WTC11 (cell line): ENCODE results near the gene RGS6. TPM values are rescaled to one million over a fixed set of nuclear protein-coding genes. Genes with fewer than 3 reads are reported as not detected.

Source experiments
- ATAC-seq: fragments of 200-7000 bp; cut with Tn5 transposase; 2 replicates; pipeline ENCODE4 v1.10.0; 2021; ENCODE audit warnings: mild to moderate bottlenecking, moderate library complexity
- CTCF ChIA-PET: fragments of 300-600 bp; sonication (Branson Sonifier 250); formaldehyde crosslinking; loops from one replicate; lab custom pipeline; 2021; ENCODE audit warnings: antibody characterized with exemption; lab: Charles Lee
- POLR2A ChIA-PET: fragments of 350-600 bp; sonication (Branson Sonifier 250); formaldehyde crosslinking; loops from one replicate; lab custom pipeline; 2021; ENCODE audit warnings: antibody characterized with exemption; lab: Charles Lee
- DNase-seq: peaks from one replicate; pipeline ENCODE4 v3.0.0; 2021; ENCODE audit warnings: low spot score
- H3K27ac Mint-ChIP-seq: 2 replicates; pipeline ENCODE4 v1.8.0; 2021; ENCODE audit warnings: mixed read lengths
- H3K27me3 Mint-ChIP-seq: 2 replicates; pipeline ENCODE4 v1.8.0; 2021; ENCODE audit warnings: low read depth, mild to moderate bottlenecking, moderate library complexity, mixed read lengths
- H3K36me3 Mint-ChIP-seq: 2 replicates; pipeline ENCODE4 v1.8.0; 2021; ENCODE audit warnings: mixed read lengths
- H3K4me1 Mint-ChIP-seq: 2 replicates; pipeline ENCODE4 v1.8.0; 2022; ENCODE audit warnings: mixed read lengths
- H3K4me3 Mint-ChIP-seq: 2 replicates; pipeline ENCODE4 v1.8.0; 2021; ENCODE audit warnings: mild to moderate bottlenecking, moderate library complexity, mixed read lengths
- H3K9me3 Mint-ChIP-seq: 2 replicates; pipeline ENCODE4 v1.8.0; 2021; ENCODE audit warnings: mixed read lengths
- EMX1 ChIP-seq: fragments of 250-450 bp; sonication (Bioruptor Pico); IDR thresholded peaks from 2 replicates; pipeline ENCODE4 v1.8.0; 2021; ENCODE audit warnings: mild to moderate bottlenecking
- FOXK1 ChIP-seq: sonication (generic); formaldehyde crosslinking; IDR thresholded peaks from 2 replicates; pipeline ENCODE4 v1.8.0; 2022; ENCODE audit warnings: mild to moderate bottlenecking, moderate library complexity, missing genetic modification reagents
- GABPB1 ChIP-seq: sonication (generic); formaldehyde crosslinking; IDR thresholded peaks from 2 replicates; pipeline ENCODE4 v1.8.1; 2023; ENCODE audit warnings: mild to moderate bottlenecking, missing genetic modification reagents
- GTF2I ChIP-seq: fragments of 250-450 bp; sonication (Bioruptor Pico); conservative IDR thresholded peaks from 2 replicates; pipeline ENCODE4 v1.4.0; 2021; ENCODE audit warnings: mild to moderate bottlenecking
- PRRX2 ChIP-seq: fragments of 250-450 bp; sonication (Bioruptor Pico); IDR thresholded peaks from 2 replicates; pipeline ENCODE4 v1.8.0; 2021; ENCODE audit warnings: mild to moderate bottlenecking
- SMAD4 ChIP-seq: sonication (generic); formaldehyde crosslinking; IDR thresholded peaks from 2 replicates; pipeline ENCODE4 v1.8.0; 2022; ENCODE audit warnings: mild to moderate bottlenecking, missing genetic modification reagents
- SP1 ChIP-seq: sonication (generic); formaldehyde crosslinking; conservative IDR thresholded peaks from 2 replicates; pipeline ENCODE4 v1.8.1; 2022; ENCODE audit warnings: missing genetic modification reagents
- TEAD4 ChIP-seq: sonication (generic); formaldehyde crosslinking; IDR thresholded peaks from 2 replicates; pipeline ENCODE4 v1.8.0; 2022; ENCODE audit warnings: mild to moderate bottlenecking, missing genetic modification reagents
- ZBTB21 ChIP-seq: sonication (generic); formaldehyde crosslinking; IDR thresholded peaks from 2 replicates; pipeline ENCODE4 v1.8.1; 2023; ENCODE audit warnings: mild to moderate bottlenecking, missing genetic modification reagents, borderline replicate concordance
- ZNF232 ChIP-seq: sonication (generic); formaldehyde crosslinking; IDR thresholded peaks from 2 replicates; pipeline ENCODE4 v1.8.0; 2022; ENCODE audit warnings: mild to moderate bottlenecking, missing genetic modification reagents
- ZNF263 ChIP-seq: sonication (generic); formaldehyde crosslinking; IDR thresholded peaks from 2 replicates; pipeline ENCODE4 v1.8.1; 2022; ENCODE audit warnings: low read depth, mild to moderate bottlenecking, moderate library complexity, missing genetic modification reagents
- ZNF317 ChIP-seq: sonication (generic); formaldehyde crosslinking; IDR thresholded peaks from 2 replicates; pipeline ENCODE4 v1.8.1; 2023; ENCODE audit warnings: low read depth, mild to moderate bottlenecking, moderate library complexity, missing genetic modification reagents, borderline replicate concordance
- ZNF416 ChIP-seq: fragments of 250-450 bp; sonication (Bioruptor Pico); IDR thresholded peaks from 2 replicates; pipeline ENCODE4 v1.9.0; 2021; ENCODE audit warnings: mild to moderate bottlenecking, inconsistent platforms
- ZNF671 ChIP-seq: fragments of 250-450 bp; sonication (Bioruptor Pico); IDR thresholded peaks from 2 replicates; pipeline ENCODE4 v1.8.0; 2021; ENCODE audit warnings: mild to moderate bottlenecking
- total RNA-seq: library from RNA; stranded (reverse); gene quantifications from 3 replicates; pipeline ENCODE4 v1.2.3, GENCODE V29; 2021
- TF ChIP-seq, protein P1 (sequence below): sonication (generic); formaldehyde crosslinking; IDR thresholded peaks from 2 replicates; pipeline ENCODE4 v1.8.0; 2023; ENCODE audit warnings: missing genetic modification reagents
- TF ChIP-seq, protein P2 (sequence below): sonication (generic); formaldehyde crosslinking; IDR thresholded peaks from 2 replicates; pipeline ENCODE4 v1.8.0; 2023; ENCODE audit warnings: missing genetic modification reagents, mild to moderate bottlenecking, borderline replicate concordance
- TF ChIP-seq, protein P3 (sequence below): sonication (generic); formaldehyde crosslinking; IDR thresholded peaks from 2 replicates; pipeline ENCODE4 v1.8.1; 2023; ENCODE audit warnings: mild to moderate bottlenecking, moderate library complexity, missing genetic modification reagents
- TF ChIP-seq, protein P4 (sequence below): sonication (generic); formaldehyde crosslinking; IDR thresholded peaks from 2 replicates; pipeline ENCODE4 v1.8.1; 2023; ENCODE audit warnings: mild to moderate bottlenecking, missing genetic modification reagents
- TF ChIP-seq, protein P5 (sequence below): fragments of 250-450 bp; sonication (Bioruptor Pico); IDR thresholded peaks from 2 replicates; pipeline ENCODE4 v1.8.0; 2021; ENCODE audit warnings: mild to moderate bottlenecking
- TF ChIP-seq, protein P6 (sequence below): sonication (generic); formaldehyde crosslinking; IDR thresholded peaks from 2 replicates; pipeline ENCODE4 v1.8.1; 2023; ENCODE audit warnings: mild to moderate bottlenecking, missing genetic modification reagents, moderate library complexity
- TF ChIP-seq, protein P7 (sequence below): fragments of 250-450 bp; sonication (Bioruptor Pico); conservative IDR thresholded peaks from 2 replicates; pipeline ENCODE4 v1.9.0; 2021; ENCODE audit warnings: mild to moderate bottlenecking

The RGS6 gene
- total RNA-seq, 1 experiment from 2014 or later = 1.0 TPM

DNA sequence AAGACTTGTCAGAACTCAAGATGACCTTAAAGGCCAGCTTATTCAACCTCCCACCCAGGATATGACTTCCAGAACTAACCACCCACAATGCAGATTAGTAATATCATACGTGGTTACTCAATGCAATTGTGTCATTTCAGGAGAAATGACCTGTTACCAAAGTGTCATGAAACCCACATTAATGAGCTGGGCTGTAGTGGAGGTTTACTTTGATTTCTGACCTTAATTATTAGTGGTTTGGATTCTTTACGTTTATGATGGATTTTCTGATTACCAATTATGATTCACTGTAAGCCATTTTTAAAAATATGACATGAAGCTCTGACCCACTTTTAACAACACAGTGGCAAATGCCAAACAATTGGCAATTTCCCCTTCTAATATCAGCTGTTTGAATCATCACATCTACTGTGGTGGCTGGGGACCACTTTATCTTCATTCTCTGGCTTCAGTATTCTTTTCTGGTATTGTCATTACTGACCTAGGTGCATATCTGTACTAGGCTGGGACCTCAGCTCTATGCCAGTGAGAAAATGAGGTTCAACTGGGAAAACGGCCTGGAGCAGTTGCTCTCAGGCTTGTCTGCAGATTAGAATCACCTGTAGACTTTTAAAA, 223.3 kb downstream of the RGS6 start (continued):
- TF ChIP-seq, protein P1, sequence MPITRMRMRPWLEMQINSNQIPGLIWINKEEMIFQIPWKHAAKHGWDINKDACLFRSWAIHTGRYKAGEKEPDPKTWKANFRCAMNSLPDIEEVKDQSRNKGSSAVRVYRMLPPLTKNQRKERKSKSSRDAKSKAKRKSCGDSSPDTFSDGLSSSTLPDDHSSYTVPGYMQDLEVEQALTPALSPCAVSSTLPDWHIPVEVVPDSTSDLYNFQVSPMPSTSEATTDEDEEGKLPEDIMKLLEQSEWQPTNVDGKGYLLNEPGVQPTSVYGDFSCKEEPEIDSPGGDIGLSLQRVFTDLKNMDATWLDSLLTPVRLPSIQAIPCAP (CRISPR knock-in tag) = no peak

DNA sequence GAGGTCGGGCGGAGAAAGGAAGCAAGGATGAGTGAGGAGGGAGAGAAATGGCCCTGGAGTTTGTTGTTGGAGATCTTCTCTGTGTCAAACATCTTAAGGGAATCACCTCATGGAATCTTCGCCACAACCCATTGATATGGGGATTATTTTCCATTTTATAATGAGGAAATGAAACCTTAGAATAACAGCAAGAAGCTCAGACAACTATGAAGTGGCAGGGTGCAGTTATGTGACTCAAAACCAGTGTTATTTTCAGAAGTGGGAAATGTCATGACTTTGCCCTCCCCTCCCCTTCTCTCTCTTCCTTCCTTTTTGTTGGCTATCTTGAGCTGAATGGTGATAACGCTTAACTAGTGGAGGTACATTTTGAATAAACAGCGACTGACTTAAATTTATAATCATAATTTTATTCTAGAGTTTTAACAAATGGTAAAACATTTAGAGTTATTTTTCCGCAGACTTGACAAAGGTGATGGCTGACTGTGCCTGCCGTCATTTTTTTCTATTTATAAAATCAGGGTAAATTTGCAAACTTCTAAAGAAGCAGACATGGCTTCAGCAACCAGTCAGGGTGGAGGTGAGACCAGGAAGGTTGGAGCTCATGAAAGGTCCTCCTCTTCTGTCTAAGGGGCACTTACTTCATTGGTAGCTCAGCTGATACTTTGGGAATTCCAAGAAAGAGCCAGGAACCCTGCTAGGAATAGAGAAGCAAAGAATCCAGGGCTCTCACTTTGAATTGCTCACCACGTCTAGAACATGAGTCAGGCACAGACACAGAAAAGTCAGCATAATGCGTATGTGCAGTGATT, 232.4 kb downstream of the RGS6 start:
- CTCF ChIA-PET = no interaction called here
- no peak overlapping the region for H3K4me3 Mint-ChIP-seq
- TF ChIP-seq TEAD4 (CRISPR knock-in tag) = no peak
- no peak for TF ChIP-seq SP1 (CRISPR knock-in tag)
- TF ChIP-seq, protein P2, sequence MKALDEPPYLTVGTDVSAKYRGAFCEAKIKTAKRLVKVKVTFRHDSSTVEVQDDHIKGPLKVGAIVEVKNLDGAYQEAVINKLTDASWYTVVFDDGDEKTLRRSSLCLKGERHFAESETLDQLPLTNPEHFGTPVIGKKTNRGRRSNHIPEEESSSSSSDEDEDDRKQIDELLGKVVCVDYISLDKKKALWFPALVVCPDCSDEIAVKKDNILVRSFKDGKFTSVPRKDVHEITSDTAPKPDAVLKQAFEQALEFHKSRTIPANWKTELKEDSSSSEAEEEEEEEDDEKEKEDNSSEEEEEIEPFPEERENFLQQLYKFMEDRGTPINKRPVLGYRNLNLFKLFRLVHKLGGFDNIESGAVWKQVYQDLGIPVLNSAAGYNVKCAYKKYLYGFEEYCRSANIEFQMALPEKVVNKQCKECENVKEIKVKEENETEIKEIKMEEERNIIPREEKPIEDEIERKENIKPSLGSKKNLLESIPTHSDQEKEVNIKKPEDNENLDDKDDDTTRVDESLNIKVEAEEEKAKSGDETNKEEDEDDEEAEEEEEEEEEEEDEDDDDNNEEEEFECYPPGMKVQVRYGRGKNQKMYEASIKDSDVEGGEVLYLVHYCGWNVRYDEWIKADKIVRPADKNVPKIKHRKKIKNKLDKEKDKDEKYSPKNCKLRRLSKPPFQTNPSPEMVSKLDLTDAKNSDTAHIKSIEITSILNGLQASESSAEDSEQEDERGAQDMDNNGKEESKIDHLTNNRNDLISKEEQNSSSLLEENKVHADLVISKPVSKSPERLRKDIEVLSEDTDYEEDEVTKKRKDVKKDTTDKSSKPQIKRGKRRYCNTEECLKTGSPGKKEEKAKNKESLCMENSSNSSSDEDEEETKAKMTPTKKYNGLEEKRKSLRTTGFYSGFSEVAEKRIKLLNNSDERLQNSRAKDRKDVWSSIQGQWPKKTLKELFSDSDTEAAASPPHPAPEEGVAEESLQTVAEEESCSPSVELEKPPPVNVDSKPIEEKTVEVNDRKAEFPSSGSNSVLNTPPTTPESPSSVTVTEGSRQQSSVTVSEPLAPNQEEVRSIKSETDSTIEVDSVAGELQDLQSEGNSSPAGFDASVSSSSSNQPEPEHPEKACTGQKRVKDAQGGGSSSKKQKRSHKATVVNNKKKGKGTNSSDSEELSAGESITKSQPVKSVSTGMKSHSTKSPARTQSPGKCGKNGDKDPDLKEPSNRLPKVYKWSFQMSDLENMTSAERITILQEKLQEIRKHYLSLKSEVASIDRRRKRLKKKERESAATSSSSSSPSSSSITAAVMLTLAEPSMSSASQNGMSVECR (CRISPR knock-in tag) = no peak
- TF ChIP-seq ZBTB21 (CRISPR knock-in tag) = no peak
- no peak for TF ChIP-seq EMX1
- no peak for TF ChIP-seq ZNF232 (CRISPR knock-in tag)
- no peak for TF ChIP-seq GABPB1
- no peak for TF ChIP-seq SMAD4 (CRISPR knock-in tag)
- TF ChIP-seq ZNF317 (CRISPR knock-in tag) = no peak
- TF ChIP-seq, protein P3, sequence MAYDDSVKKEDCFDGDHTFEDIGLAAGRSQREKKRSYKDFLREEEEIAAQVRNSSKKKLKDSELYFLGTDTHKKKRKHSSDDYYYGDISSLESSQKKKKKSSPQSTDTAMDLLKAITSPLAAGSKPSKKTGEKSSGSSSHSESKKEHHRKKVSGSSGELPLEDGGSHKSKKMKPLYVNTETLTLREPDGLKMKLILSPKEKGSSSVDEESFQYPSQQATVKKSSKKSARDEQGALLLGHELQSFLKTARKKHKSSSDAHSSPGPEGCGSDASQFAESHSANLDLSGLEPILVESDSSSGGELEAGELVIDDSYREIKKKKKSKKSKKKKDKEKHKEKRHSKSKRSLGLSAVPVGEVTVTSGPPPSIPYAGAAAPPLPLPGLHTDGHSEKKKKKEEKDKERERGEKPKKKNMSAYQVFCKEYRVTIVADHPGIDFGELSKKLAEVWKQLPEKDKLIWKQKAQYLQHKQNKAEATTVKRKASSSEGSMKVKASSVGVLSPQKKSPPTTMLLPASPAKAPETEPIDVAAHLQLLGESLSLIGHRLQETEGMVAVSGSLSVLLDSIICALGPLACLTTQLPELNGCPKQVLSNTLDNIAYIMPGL (CRISPR knock-in tag) = no peak
- no peak for TF ChIP-seq FOXK1 (CRISPR knock-in tag)
- no peak for TF ChIP-seq PRRX2 (CRISPR knock-in tag)
- TF ChIP-seq, protein P4, sequence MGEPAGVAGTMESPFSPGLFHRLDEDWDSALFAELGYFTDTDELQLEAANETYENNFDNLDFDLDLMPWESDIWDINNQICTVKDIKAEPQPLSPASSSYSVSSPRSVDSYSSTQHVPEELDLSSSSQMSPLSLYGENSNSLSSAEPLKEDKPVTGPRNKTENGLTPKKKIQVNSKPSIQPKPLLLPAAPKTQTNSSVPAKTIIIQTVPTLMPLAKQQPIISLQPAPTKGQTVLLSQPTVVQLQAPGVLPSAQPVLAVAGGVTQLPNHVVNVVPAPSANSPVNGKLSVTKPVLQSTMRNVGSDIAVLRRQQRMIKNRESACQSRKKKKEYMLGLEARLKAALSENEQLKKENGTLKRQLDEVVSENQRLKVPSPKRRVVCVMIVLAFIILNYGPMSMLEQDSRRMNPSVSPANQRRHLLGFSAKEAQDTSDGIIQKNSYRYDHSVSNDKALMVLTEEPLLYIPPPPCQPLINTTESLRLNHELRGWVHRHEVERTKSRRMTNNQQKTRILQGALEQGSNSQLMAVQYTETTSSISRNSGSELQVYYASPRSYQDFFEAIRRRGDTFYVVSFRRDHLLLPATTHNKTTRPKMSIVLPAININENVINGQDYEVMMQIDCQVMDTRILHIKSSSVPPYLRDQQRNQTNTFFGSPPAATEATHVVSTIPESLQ (CRISPR knock-in tag) = no peak
- TF ChIP-seq, protein P5, sequence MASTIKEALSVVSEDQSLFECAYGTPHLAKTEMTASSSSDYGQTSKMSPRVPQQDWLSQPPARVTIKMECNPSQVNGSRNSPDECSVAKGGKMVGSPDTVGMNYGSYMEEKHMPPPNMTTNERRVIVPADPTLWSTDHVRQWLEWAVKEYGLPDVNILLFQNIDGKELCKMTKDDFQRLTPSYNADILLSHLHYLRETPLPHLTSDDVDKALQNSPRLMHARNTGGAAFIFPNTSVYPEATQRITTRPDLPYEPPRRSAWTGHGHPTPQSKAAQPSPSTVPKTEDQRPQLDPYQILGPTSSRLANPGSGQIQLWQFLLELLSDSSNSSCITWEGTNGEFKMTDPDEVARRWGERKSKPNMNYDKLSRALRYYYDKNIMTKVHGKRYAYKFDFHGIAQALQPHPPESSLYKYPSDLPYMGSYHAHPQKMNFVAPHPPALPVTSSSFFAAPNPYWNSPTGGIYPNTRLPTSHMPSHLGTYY (CRISPR knock-in tag) = no peak
- TF ChIP-seq GTF2I = no peak
- TF ChIP-seq, protein P6, sequence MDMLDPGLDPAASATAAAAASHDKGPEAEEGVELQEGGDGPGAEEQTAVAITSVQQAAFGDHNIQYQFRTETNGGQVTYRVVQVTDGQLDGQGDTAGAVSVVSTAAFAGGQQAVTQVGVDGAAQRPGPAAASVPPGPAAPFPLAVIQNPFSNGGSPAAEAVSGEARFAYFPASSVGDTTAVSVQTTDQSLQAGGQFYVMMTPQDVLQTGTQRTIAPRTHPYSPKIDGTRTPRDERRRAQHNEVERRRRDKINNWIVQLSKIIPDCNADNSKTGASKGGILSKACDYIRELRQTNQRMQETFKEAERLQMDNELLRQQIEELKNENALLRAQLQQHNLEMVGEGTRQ (CRISPR knock-in tag) = no peak
- TF ChIP-seq ZNF416 (CRISPR knock-in tag) = no peak
- TF ChIP-seq ZNF263 = no peak
- no peak for TF ChIP-seq ZNF671
- TF ChIP-seq, protein P7, sequence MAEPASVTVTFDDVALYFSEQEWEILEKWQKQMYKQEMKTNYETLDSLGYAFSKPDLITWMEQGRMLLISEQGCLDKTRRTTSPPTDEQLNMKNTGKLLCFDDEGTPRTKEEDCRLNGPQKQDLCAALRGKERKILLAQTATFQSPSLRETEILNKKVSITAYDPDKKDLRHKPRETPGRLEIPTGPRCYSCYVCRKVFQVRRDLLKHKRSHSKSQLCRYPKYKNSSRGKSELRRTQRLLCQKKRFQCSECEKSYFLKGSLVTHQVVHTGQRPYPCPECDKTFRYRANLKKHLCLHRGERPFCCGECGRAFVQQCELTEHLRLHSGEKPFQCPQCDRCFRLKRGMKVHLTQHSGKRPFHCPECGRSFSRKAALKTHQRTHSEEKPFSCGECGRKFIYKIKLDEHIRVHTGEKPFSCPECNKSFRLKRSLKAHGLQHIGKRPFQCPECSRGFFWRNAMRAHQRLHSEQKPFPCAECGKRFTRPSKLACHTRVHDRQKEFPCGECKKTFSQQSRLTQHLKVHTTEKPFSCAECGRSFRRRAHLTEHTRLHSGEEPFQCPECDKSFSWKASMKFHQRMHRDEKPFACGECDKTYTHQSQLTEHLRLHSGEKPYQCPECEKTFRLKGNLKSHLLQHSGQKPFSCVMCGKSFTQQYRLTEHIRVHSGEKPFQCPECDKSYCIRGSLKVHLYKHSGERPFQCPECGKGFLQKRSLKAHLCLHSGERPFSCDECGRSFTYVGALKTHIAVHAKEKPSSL = no peak
- no peaks in the 10 kb centered on the region for H3K27me3 Mint-ChIP-seq
- DNase-seq = no peak
- H3K27ac Mint-ChIP-seq = no peak overlapping the region
- peaks cover 12% of the 10 kb centered on the region for H3K4me1 Mint-ChIP-seq
- H3K36me3 Mint-ChIP-seq = no peaks in the 10 kb centered on the region
- POLR2A ChIA-PET = no interaction called here
- H3K9me3 Mint-ChIP-seq = peaks cover 31% of the 10 kb centered on the region
- ATAC-seq = no peak
